Cardiac ventricle fibroblast (primary cell): Measurements from ENCODE around the gene DAZAP1. TPM values are rescaled to one million over a fixed set of nuclear protein-coding genes. Genes with fewer than 3 reads are reported as not detected.

Experiments used
- total RNA-seq: library from RNA; depleted of rRNA; stranded (reverse); fragments of >200 nt; gene quantifications from 2 replicates; pipeline ENCODE4 v1.2.3, GENCODE V29; 2015

The DAZAP1 gene
- total RNA-seq, result 19.4 and 21.3 TPM in 2 replicates

GRCh38 chr19:1407528-1408299 is at the start of gene DAZAP1:
Gene DAZAP1, plus strand, starts transcription at chr19:1407586. Its CDS starts 188 bp downstream, at chr19:1407774.

GRCh38 chr19:1383312-1384084 is 23.9 kb upstream of the DAZAP1 start, which contains the start of gene NDUFS7:
Gene NDUFS7, plus strand, starts transcription at chr19:1383907. Its CDS starts 20 bp downstream, at chr19:1383927.

GRCh38 chr19:1401138-1401888 is 6.1 kb upstream of the DAZAP1 start, which contains the start of gene GAMT:
Gene GAMT, minus strand, starts transcription at chr19:1401542. Its CDS starts 66 bp downstream, at chr19:1401476.

GRCh38 chr19:1438035-1438932 is 30.9 kb downstream of the DAZAP1 start, which contains the start of gene RPS15:
Gene RPS15, plus strand, starts transcription at chr19:1438396. Its CDS starts 30 bp downstream, at chr19:1438426.

GRCh38 chr19:1449467-1450442 is 42.4 kb downstream of the DAZAP1 start, which contains the start of gene APC2:
Gene APC2, plus strand, starts transcription at chr19:1450121. Its CDS starts 2,881 bp downstream, at chr19:1453002.

GRCh38 chr19:1478934-1479707 is 71.7 kb downstream of the DAZAP1 start, which contains the start of gene C19orf25:
Gene C19orf25, minus strand, starts transcription at chr19:1479215. Its CDS starts 312 bp downstream, at chr19:1478903.

Other genes starting within 250 kb of the DAZAP1 start
- gene SBNO2, start 233.3 kb upstream of the DAZAP1 start, total RNA-seq, result 37.6 and 40.9 TPM in 2 replicates
- 47.5 and 52.5 TPM in 2 replicates for gene STK11, start 201.8 kb upstream of the DAZAP1 start, total RNA-seq
- 1.4 and 2.3 TPM in 2 replicates for gene CBARP, start 169.6 kb upstream of the DAZAP1 start, total RNA-seq
- 89.8 and 122 TPM in 2 replicates for gene ATP5F1D, start 165.8 kb upstream of the DAZAP1 start, total RNA-seq
- 46.7 and 59.6 TPM in 2 replicates for gene MIDN, start 159.0 kb upstream of the DAZAP1 start, total RNA-seq
- 265 and 335 TPM in 2 replicates for gene CIRBP, start 138.3 kb upstream of the DAZAP1 start, total RNA-seq
- 52.9 and 54.6 TPM in 2 replicates for gene FAM174C, start 132.1 kb upstream of the DAZAP1 start, total RNA-seq
- not detected in 2 replicates for gene EFNA2, start 121.7 kb upstream of the DAZAP1 start, total RNA-seq
- 89.5 and 111 TPM in 2 replicates for gene NDUFS7, start 23.7 kb upstream of the DAZAP1 start, total RNA-seq
- 43.7 and 45.7 TPM in 2 replicates for gene GAMT, start 6.0 kb upstream of the DAZAP1 start, total RNA-seq
- gene RPS15, start 30.8 kb downstream of the DAZAP1 start, total RNA-seq, result 2,634 and 2,972 TPM in 2 replicates
- gene APC2, start 42.5 kb downstream of the DAZAP1 start, total RNA-seq, result 0.12 and 0.20 TPM in 2 replicates
- 17.7 and 25.0 TPM in 2 replicates for gene C19orf25, start 71.6 kb downstream of the DAZAP1 start, total RNA-seq
- 0.19 and 0.49 TPM in 2 replicates for gene PCSK4, start 82.8 kb downstream of the DAZAP1 start, total RNA-seq
- gene REEP6, start 83.6 kb downstream of the DAZAP1 start, total RNA-seq, result 5.0 and 6.0 TPM in 2 replicates
- gene ADAMTSL5, start 105.4 kb downstream of the DAZAP1 start, total RNA-seq, result 4.7 and 8.8 TPM in 2 replicates
- gene PLK5, start 116.5 kb downstream of the DAZAP1 start, total RNA-seq, result not detected in 2 replicates
- gene MEX3D, start 160.7 kb downstream of the DAZAP1 start, total RNA-seq, result 28.2 and 35.9 TPM in 2 replicates
- gene MBD3, start 185.3 kb downstream of the DAZAP1 start, total RNA-seq, result 68.5 and 83.9 TPM in 2 replicates
- 41.1 and 46.9 TPM in 2 replicates for gene UQCR11, start 197.9 kb downstream of the DAZAP1 start, total RNA-seq
- 64.4 and 66.6 TPM in 2 replicates for gene TCF3, start 245.0 kb downstream of the DAZAP1 start, total RNA-seq